ENCODE measurements around the gene STK35.

The STK35 gene

DNA sequence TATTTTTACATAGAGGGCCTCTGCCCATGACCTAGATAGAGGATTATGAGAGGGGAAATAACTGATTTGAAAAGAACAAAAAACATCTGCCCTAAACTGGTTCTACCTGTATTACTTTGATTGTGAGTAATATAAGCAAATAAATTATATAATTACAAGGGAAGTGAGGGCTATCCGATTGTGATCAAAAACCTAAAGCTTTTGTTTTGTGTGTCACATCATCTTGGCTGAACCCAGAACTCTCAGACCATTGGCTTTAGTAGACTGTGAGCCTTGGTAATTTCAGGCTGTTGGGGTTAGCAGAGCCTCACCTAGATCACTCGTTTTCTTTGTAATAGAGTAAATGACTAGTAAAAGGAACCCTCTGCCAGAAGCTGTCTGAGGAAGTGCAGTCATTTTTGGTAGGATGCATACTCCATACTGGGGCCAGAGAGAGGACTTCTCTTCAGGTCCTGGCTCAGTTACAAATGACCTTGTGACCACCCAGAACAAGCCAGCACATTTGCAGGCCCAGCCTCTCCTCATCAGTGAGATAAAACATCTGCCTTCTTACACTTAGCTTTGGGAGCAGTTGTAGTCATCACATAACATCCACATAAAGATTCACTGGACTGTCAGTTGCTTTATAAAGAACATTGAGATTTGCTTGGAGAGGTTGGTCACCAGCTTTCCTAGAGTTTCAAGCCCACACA, 13.5 kb downstream of the STK35 start:
- TF ChIP-seq, protein P1, sequence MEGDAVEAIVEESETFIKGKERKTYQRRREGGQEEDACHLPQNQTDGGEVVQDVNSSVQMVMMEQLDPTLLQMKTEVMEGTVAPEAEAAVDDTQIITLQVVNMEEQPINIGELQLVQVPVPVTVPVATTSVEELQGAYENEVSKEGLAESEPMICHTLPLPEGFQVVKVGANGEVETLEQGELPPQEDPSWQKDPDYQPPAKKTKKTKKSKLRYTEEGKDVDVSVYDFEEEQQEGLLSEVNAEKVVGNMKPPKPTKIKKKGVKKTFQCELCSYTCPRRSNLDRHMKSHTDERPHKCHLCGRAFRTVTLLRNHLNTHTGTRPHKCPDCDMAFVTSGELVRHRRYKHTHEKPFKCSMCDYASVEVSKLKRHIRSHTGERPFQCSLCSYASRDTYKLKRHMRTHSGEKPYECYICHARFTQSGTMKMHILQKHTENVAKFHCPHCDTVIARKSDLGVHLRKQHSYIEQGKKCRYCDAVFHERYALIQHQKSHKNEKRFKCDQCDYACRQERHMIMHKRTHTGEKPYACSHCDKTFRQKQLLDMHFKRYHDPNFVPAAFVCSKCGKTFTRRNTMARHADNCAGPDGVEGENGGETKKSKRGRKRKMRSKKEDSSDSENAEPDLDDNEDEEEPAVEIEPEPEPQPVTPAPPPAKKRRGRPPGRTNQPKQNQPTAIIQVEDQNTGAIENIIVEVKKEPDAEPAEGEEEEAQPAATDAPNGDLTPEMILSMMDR (conservative IDR thresholded peaks at IDR 0.05; ENCODE audit: low read depth, low read length), result no peak
- no peak for DNase-seq (ENCODE audit: low read depth)
- H3K4me3 ChIP-seq (ENCODE audit: low read length), result no peak overlapping the region

DNA sequence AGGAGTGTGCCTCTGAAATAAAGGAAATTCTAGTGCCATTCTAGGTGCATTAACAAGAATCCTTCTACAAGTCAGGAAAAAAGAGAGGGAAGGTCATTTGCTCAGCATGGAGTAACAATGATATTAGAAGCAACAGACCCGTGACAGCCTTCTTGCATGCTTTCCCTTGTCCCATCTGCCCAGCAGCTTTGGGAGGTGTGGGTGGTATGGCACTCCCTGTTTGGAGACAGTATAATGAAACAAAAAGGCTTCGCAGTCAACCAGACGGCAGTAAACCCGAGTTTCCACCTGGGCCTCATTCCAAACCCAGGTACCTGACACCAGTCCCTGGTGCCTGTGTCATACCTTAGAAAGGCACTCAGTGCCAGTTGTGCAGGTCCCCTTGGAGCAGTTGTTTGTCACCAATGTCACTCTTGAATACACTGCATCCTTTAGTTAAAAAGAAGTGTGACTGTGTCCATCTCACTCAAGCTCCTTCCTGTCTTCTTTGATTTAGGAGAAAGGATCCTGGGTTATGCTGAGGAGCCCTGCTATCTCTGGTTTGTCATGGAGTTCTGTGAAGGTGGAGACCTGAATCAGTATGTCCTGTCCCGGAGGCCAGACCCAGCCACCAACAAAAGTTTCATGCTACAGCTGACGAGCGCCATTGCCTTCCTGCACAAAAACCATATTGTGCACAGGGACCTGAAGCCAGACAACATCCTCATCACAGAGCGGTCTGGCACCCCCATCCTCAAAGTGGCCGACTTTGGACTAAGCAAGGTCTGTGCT, 14.7 kb downstream of the STK35 start:
- TF ChIP-seq, protein P1 (conservative IDR thresholded peaks at IDR 0.05; ENCODE audit: low read depth, low read length), result no peak
- no peak overlapping the region for H3K4me3 ChIP-seq (ENCODE audit: low read length)
- no peak for DNase-seq (ENCODE audit: low read depth)

DNA sequence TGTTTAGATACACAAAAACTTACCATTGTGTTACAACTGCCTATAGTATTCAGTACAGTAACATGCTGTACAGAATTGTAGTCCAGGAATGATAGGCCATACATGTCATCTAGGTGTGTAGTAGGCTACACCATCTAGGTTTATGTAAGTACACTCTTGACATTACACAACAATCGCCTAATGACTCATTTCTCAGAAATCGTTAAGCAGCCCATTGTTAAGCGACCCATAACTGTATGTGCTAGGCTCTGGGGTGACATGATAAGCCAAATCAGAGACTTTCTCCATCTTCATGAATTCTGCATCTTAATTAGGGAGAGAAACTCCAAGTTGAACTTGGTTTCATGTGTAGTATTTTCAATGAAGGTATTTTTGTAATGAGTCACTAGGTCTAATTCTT, 17.2 kb downstream of the STK35 start:
- TF ChIP-seq, protein P1 (conservative IDR thresholded peaks at IDR 0.05; ENCODE audit: low read depth, low read length), result no peak
- no peak overlapping the region for H3K4me3 ChIP-seq (ENCODE audit: low read length)
- no peak for DNase-seq (ENCODE audit: low read depth)

DNA sequence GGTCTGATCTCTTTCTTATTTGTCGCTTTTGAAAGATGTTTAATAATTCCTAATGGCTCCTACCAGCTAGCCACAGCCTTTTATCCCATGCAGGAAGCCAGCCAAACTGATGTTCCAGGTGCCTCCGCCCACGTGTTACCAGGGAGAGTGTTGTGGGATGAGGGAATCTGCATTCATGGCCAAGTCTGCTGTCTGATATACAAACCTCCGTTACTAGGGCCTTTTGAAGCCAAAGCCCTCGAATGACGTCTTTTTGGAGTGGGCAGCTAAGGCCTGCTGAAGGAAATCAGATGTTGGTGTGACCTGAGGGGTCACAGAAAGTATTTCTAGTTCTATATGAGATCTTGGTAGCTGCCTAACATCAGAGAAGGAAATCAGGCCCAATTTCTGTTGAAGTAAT, 21.3 kb downstream of the STK35 start:
- TF ChIP-seq, protein P1 (conservative IDR thresholded peaks at IDR 0.05; ENCODE audit: low read depth, low read length), result no peak
- no peak overlapping the region for H3K4me3 ChIP-seq (ENCODE audit: low read length)
- DNase-seq (ENCODE audit: low read depth), result no peak

DNA sequence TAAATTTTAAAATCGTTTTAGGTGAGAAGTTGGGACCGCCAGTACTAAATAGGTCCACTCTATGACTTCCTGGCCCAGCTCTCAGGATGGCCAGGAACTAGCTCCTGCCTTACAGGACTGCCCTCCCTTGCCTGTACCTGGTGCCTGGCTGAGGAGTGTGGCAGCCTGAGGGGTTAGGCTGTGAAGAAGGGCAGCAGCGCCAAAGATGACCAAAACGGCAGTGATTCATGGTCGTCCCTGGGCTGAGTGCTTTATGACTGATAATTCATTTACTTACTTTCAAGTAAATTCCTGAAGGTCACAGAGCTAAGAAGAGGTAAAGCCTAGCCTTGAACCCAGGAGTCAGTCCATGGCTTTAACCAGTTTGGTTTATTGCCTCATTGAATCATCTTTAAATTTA, 22.1 kb downstream of the STK35 start:
- TF ChIP-seq, protein P1 (conservative IDR thresholded peaks at IDR 0.05; ENCODE audit: low read depth, low read length), result no peak
- no peak for DNase-seq (ENCODE audit: low read depth)

DNA sequence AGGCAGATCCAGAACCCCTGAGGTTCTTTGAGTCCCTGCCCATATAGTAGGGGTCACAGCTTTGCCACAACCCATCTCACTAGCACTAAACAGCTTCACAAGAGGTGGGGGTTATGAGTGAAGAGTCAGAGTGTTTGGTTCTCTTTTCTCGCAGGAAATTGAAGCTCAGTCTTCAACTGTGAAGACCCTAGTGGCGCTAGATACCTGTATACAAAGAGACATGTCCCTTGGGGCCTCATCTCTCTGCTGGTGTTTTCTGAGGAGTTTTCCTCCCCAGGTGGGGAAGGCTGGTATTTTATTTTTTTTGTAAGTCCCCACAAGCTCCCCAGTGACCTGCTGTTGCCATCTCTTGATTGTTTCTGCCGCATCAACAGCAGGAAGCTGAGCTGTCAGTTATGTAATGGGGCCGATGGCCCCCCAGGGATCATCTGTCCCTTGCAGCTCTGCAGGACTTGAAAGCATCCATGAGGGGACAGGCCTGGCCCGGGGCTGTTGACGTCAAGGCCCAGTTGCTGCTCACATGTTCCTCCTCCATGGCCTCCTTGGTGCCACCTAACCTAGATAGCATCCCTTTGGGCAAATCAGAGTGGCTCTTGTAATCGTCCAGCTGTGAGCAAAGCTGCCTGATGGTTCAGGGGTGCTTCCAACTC, 23.1 kb downstream of the STK35 start:
- no peak overlapping the region for H3K4me3 ChIP-seq (ENCODE audit: low read length)
- TF ChIP-seq, protein P1 (conservative IDR thresholded peaks at IDR 0.05; ENCODE audit: low read depth, low read length), result no peak
- DNase-seq (ENCODE audit: low read depth), result no peak

More for the DNA sequence above, 22.1 kb downstream of the STK35 start:
- no peak overlapping the region for H3K4me3 ChIP-seq (ENCODE audit: low read length)

Measured in retinal pigment epithelial cell (primary cell).